ENCODE data around the gene EDRF1. TPM values are rescaled to one million over a fixed set of nuclear protein-coding genes. Genes with fewer than 3 reads are reported as not detected.

The EDRF1 gene
- total RNA-seq, 1 experiment from 2014 or later, result 63.3 TPM

DNA sequence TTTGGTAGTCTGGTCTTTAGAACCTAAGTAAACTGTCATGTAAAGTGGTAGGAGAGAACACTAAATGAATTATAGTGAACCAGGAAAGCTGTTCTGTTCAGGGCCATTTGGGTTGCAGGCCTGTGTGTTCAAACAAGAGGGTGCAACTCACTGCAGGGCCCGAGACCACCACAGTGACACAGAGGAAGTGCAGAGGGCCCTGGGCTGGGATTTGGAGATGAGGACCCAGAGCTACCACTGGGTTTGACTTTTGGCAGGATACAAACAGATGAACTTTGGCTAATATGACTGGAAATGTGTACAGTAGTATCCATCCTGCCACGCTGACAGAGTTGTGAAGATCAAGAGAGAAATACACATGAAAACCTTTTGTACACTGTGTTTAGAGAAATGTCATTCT lies 46.3 kb downstream of the EDRF1 start:
- H3K27ac ChIP-seq (ENCODE audit: low read length), result no peak overlapping the region
- no peak overlapping the region for H2AFZ ChIP-seq (ENCODE audit: low read length)
- H3K9me3 ChIP-seq (ENCODE audit: low read length), result no peaks in the 10 kb centered on the region
- DNase-seq, result no peak
- H3K4me3 ChIP-seq (ENCODE audit: low read length), result no peak overlapping the region
- no peaks in the 10 kb centered on the region for H3K9me2 ChIP-seq (replicated peaks; ENCODE audit: insufficient read depth, low read length)
- no peaks in the 10 kb centered on the region for H3K79me2 ChIP-seq (ENCODE audit: low read length)
- no peaks in the 10 kb centered on the region for H3K4me1 ChIP-seq (ENCODE audit: low read length)
- H3K4me2 ChIP-seq (ENCODE audit: low read depth, low read length, poor library complexity, severe bottlenecking), result no peak overlapping the region
- no peaks in the 10 kb centered on the region for H3K27me3 ChIP-seq (ENCODE audit: low read length)
- peaks cover 38% of the 10 kb centered on the region; the same call in 1 of the 2 replicates for H3K36me3 ChIP-seq (ENCODE audit: insufficient read depth, low read length)
- H4K20me1 ChIP-seq (ENCODE audit: insufficient read depth, low read depth, low read length), result no peaks in the 10 kb centered on the region; the same call in 1 of the 2 replicates
- H3K9ac ChIP-seq (ENCODE audit: low read length), result no peak overlapping the region

DNA sequence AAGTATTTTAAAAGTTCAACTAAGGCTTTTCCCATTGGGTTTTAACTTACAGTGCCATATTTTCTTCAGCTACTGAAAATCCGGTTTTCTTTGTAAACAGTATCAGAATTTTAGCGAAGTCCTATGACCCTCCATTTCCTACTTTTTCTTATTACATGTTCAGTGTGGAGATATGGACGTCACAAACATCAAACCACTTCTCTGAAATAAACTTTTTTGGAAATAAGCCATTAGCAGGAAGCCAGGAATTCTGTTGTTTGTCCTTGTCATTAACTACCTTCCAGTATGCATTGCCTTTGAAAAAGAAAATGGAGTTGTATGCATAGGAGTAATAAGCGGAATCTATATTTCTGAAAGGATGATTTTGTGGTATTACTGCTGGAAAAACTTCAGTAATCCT lies 47.0 kb downstream of the EDRF1 start:
- Histone ChIP-seq H4K20me1 (ENCODE audit: insufficient read depth, low read depth, low read length) (no peaks in the 10 kb centered on the region; the same call in 1 of the 2 replicates), H3K4me2 (ENCODE audit: low read depth, low read length, poor library complexity, severe bottlenecking) (no peak overlapping the region), H2AFZ (ENCODE audit: low read length) (no peak overlapping the region), H3K27me3 (ENCODE audit: low read length) (no peaks in the 10 kb centered on the region), H3K4me3 (ENCODE audit: low read length) (no peak overlapping the region), H3K9me2 (replicated peaks; ENCODE audit: insufficient read depth, low read length) (no peaks in the 10 kb centered on the region), H3K9ac (ENCODE audit: low read length) (no peak overlapping the region), H3K36me3 (ENCODE audit: insufficient read depth, low read length) (peaks cover 33% of the 10 kb centered on the region; the same call in 1 of the 2 replicates), H3K4me1 (ENCODE audit: low read length) (no peaks in the 10 kb centered on the region), H3K27ac (ENCODE audit: low read length) (no peak overlapping the region), H3K9me3 (ENCODE audit: low read length) (no peaks in the 10 kb centered on the region), H3K79me2 (ENCODE audit: low read length) (no peaks in the 10 kb centered on the region)
- DNase-seq, result no peak

DNA sequence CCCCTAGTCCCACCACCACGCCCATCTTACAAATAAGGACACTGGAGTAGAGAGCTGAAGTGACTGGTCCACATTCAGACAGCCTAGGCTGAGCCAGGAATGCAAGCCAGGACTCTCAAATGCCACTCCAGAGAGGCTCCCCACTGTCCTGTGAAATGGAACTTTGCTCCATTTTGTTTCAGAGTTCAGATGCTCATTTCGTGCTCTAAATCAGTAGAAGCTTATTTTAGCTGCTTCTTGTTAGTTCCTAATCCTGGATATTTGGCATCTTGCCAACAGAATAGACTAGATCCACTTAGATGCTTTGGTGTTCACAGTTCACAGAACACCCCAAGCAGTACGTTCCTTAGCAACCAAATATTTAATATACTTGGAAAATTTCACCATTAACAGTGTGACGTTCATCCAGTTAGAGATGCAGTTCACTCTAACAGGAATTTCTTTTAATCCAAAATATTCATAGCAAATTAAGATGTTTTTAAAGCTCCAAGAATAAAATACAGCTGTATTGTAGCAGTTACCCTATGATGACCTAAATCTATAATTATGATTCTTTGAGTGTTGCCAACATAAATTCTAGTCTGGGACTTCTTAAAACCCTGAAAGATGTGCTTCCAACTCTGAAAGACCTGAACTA lies 48.8 kb downstream of the EDRF1 start:
- DNase-seq, result no peak
- no peaks in the 10 kb centered on the region for H3K4me1 ChIP-seq (ENCODE audit: low read length)
- no peaks in the 10 kb centered on the region; the same call in 1 of the 2 replicates for H4K20me1 ChIP-seq (ENCODE audit: insufficient read depth, low read depth, low read length)
- H3K9ac ChIP-seq (ENCODE audit: low read length), result no peak overlapping the region
- no peaks in the 10 kb centered on the region for H3K9me3 ChIP-seq (ENCODE audit: low read length)
- no peaks in the 10 kb centered on the region for H3K27me3 ChIP-seq (ENCODE audit: low read length)
- no peak overlapping the region for H2AFZ ChIP-seq (ENCODE audit: low read length)
- peaks cover 19% of the 10 kb centered on the region; the same call in 1 of the 2 replicates for H3K36me3 ChIP-seq (ENCODE audit: insufficient read depth, low read length)
- H3K27ac ChIP-seq (ENCODE audit: low read length), result no peak overlapping the region
- no peaks in the 10 kb centered on the region for H3K9me2 ChIP-seq (replicated peaks; ENCODE audit: insufficient read depth, low read length)
- no peak overlapping the region for H3K4me3 ChIP-seq (ENCODE audit: low read length)
- no peak overlapping the region for H3K4me2 ChIP-seq (ENCODE audit: low read depth, low read length, poor library complexity, severe bottlenecking)
- no peaks in the 10 kb centered on the region for H3K79me2 ChIP-seq (ENCODE audit: low read length)

DNA sequence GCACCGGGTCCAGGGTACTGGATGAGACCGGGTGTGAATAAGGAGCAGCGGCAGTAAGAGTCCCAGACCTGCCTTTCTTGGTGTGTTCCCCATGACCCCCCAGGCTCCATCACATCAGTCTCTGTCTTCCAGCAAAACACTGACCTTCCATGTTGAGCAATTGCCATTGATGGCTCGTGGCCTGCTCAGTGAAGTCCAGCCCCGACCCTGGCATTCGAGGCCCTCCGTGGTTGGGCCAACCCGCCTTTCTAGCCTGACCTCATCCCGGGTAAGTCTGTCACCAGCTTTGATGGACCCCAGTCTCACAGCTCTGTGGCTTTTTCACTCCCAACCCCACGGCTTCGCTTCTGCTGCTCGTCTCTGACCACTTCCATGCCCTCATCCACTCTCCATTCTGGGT lies 49.7 kb downstream of the EDRF1 start:
- Histone ChIP-seq H3K27ac (ENCODE audit: low read length) (no peak overlapping the region), H3K4me3 (ENCODE audit: low read length) (no peak overlapping the region), H3K9me3 (ENCODE audit: low read length) (no peaks in the 10 kb centered on the region), H4K20me1 (ENCODE audit: insufficient read depth, low read depth, low read length) (no peaks in the 10 kb centered on the region; the same call in 1 of the 2 replicates), H3K9ac (ENCODE audit: low read length) (no peak overlapping the region), H3K36me3 (ENCODE audit: insufficient read depth, low read length) (peaks cover 12% of the 10 kb centered on the region; the same call in 1 of the 2 replicates), H3K79me2 (ENCODE audit: low read length) (no peaks in the 10 kb centered on the region), H2AFZ (ENCODE audit: low read length) (no peak overlapping the region), H3K4me2 (ENCODE audit: low read depth, low read length, poor library complexity, severe bottlenecking) (no peak overlapping the region), H3K9me2 (replicated peaks; ENCODE audit: insufficient read depth, low read length) (no peaks in the 10 kb centered on the region), H3K27me3 (ENCODE audit: low read length) (no peaks in the 10 kb centered on the region), H3K4me1 (ENCODE audit: low read length) (no peaks in the 10 kb centered on the region)
- no peak for DNase-seq

DNA sequence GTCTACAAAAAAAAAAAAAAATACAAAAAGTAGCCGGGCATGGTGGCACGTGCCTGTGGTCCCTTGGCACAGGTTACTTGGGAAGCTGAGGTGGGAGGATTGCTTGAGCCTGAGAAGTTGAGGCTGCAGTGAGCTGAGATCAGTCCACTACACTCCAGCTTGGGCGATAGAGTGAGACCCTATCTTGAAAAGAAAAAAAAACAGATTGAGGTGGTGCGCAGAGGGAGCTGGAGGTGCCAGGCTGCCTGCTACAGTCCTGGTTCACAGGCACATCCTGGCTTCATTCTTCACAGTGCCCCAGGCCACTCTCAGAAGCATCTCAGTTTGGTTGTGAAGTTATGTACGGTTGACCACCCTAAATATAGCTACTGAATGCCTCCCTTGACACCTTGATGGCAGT lies 51.3 kb downstream of the EDRF1 start:
- Histone ChIP-seq H2AFZ (ENCODE audit: low read length) (no peak overlapping the region), H3K9ac (ENCODE audit: low read length) (no peak overlapping the region), H3K9me2 (replicated peaks; ENCODE audit: insufficient read depth, low read length) (no peaks in the 10 kb centered on the region), H3K9me3 (ENCODE audit: low read length) (no peaks in the 10 kb centered on the region), H3K27ac (ENCODE audit: low read length) (no peak overlapping the region), H3K79me2 (ENCODE audit: low read length) (no peaks in the 10 kb centered on the region), H4K20me1 (ENCODE audit: insufficient read depth, low read depth, low read length) (no peaks in the 10 kb centered on the region; the same call in 1 of the 2 replicates), H3K4me1 (ENCODE audit: low read length) (no peaks in the 10 kb centered on the region), H3K4me2 (ENCODE audit: low read depth, low read length, poor library complexity, severe bottlenecking) (no peak overlapping the region), H3K36me3 (ENCODE audit: insufficient read depth, low read length) (0 out of 2 replicates have a peak, but pooled peaks cover 3% of the 10 kb centered on the region), H3K4me3 (ENCODE audit: low read length) (no peak overlapping the region), H3K27me3 (ENCODE audit: low read length) (no peaks in the 10 kb centered on the region)
- no peak for DNase-seq

DNA sequence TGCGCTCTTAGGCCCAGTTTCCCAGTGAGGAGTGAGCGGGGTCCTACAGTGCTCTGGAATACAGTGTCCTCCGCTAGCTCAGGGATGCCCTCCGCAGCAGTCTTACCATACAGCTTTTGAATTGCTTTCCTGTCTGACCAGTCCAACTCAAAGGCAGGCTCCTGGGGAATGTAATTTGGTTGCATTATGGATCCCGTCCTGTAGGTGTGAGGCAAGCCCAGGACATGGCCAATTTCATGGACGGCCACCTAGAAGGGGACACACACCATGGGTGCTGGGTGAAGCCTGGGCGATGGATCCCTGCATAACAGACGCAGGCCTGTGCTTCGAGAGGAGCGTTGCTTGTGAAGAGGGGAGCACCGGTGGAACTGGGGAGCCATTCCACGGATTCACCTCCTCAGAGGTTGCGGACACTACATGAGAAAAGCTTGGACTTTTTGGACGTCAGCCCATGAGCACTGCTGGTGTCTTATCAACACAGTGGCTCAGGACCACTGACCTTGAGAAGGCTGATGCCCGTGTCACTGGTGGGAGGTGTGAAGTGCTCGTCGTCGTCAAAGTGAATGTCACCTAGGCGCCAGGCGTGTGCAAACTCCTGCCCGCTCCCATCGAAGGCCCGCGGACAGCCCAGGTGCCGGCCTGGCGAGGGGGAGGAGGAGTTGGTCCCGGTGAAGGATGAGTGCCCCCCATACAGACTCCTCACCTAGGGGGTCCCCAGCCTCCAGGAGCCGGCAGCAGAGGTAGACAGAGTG lies 52.8 kb downstream of the EDRF1 start:
- Histone ChIP-seq H3K36me3 (ENCODE audit: insufficient read depth, low read length) (no peaks in the 10 kb centered on the region), H3K9ac (ENCODE audit: low read length) (no peak overlapping the region), H3K4me2 (ENCODE audit: low read depth, low read length, poor library complexity, severe bottlenecking) (no peak overlapping the region), H3K79me2 (ENCODE audit: low read length) (no peaks in the 10 kb centered on the region), H3K4me1 (ENCODE audit: low read length) (no peaks in the 10 kb centered on the region), H3K9me2 (replicated peaks; ENCODE audit: insufficient read depth, low read length) (no peaks in the 10 kb centered on the region), H3K9me3 (ENCODE audit: low read length) (no peaks in the 10 kb centered on the region), H3K4me3 (ENCODE audit: low read length) (no peak overlapping the region), H3K27me3 (ENCODE audit: low read length) (no peaks in the 10 kb centered on the region), H4K20me1 (ENCODE audit: insufficient read depth, low read depth, low read length) (no peaks in the 10 kb centered on the region), H3K27ac (ENCODE audit: low read length) (no peak overlapping the region), H2AFZ (ENCODE audit: low read length) (no peak overlapping the region)
- DNase-seq, result no peak

DNA sequence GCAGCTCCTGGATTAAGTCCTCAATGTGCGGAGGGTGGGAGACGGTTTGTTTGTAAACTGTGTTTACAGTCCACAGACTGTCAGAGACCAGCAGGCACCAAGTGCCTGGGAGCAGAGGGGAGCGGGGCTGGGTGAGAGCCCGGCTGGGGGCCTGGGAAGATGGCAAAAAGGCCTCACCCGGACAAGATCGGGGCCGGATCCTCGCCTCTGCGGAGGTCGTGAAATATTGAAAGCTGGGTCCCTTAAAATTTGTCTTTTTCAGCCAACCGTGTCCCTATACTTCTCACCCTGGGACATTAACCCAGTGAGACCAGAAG lies 53.3 kb downstream of the EDRF1 start:
- Histone ChIP-seq H4K20me1 (ENCODE audit: insufficient read depth, low read depth, low read length) (no peaks in the 10 kb centered on the region), H3K4me1 (ENCODE audit: low read length) (no peaks in the 10 kb centered on the region), H3K27ac (ENCODE audit: low read length) (no peak overlapping the region), H3K36me3 (ENCODE audit: insufficient read depth, low read length) (no peaks in the 10 kb centered on the region), H3K9ac (ENCODE audit: low read length) (no peak overlapping the region), H3K4me3 (ENCODE audit: low read length) (no peak overlapping the region), H3K9me2 (replicated peaks; ENCODE audit: insufficient read depth, low read length) (no peaks in the 10 kb centered on the region), H3K9me3 (ENCODE audit: low read length) (no peaks in the 10 kb centered on the region), H2AFZ (ENCODE audit: low read length) (no peak overlapping the region), H3K4me2 (ENCODE audit: low read depth, low read length, poor library complexity, severe bottlenecking) (no peak overlapping the region), H3K79me2 (ENCODE audit: low read length) (no peaks in the 10 kb centered on the region), H3K27me3 (ENCODE audit: low read length) (no peaks in the 10 kb centered on the region)
- no peak for DNase-seq

DNA sequence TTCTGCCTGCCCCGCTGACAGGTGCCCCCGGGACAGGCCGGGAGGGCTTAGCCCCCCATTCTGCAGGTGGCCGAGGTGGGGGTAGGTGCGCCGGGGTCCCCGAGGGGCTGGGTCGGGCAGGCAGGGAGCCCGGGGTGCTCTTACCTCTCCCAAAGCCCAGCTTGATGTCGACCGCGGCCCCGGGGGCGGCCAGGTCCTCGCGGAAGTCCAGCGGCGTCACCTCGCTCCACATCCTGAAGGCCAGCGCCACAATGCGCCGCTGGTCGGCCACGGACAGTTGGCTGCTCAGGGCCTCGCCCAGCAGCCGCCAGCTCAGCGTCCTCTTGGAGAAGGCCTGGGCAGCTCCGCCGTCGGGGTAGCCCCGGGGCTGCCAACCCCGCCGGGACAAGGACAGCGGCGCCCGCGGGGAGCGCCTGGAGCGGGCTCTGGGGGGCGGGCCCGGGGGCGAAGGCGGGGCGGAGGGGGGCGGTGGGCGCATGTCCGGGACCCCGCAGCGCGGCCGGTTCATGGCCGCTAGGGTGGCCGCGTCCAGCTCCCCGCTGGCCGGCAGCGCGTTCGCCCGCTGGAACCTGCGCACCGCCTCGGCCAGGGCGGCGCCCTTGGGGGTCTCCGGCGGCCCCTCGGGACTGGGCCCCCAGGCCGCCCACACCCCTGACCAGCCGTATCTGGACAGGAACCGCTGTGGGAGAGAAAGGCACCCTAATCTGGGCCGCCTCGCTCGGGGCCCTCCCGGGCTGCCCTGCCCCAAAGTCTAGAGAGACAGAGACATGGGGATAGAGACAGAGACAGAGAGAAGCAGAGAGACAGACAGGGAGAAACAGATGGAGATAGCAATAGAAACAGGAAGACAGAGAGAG lies 54.4 kb downstream of the EDRF1 start:
- H4K20me1 ChIP-seq (ENCODE audit: insufficient read depth, low read depth, low read length), result no peaks in the 10 kb centered on the region
- no peaks in the 10 kb centered on the region for H3K9me3 ChIP-seq (ENCODE audit: low read length)
- H3K9ac ChIP-seq (ENCODE audit: low read length), result no peak overlapping the region
- no peak overlapping the region for H3K4me2 ChIP-seq (ENCODE audit: low read depth, low read length, poor library complexity, severe bottlenecking)
- no peak overlapping the region for H2AFZ ChIP-seq (ENCODE audit: low read length)
- H3K4me1 ChIP-seq (ENCODE audit: low read length), result no peaks in the 10 kb centered on the region
- no peak overlapping the region for H3K27ac ChIP-seq (ENCODE audit: low read length)
- H3K27me3 ChIP-seq (ENCODE audit: low read length), result no peaks in the 10 kb centered on the region
- no peaks in the 10 kb centered on the region for H3K36me3 ChIP-seq (ENCODE audit: insufficient read depth, low read length)
- no peak for DNase-seq
- H3K9me2 ChIP-seq (replicated peaks; ENCODE audit: insufficient read depth, low read length), result no peaks in the 10 kb centered on the region
- H3K79me2 ChIP-seq (ENCODE audit: low read length), result no peaks in the 10 kb centered on the region
- no peak overlapping the region for H3K4me3 ChIP-seq (ENCODE audit: low read length)
